WERI-Rb-1 (cell line): Measurements from ENCODE around the gene ATP2B2.

Experiments
- DNase-seq: peaks from one replicate; pipeline ENCODE4 v3.0.0-alpha.2; 2020
- H3K27ac ChIP-seq: fragments of 250-450 bp; sonication (Bioruptor Pico); 2 replicates; pipeline ENCODE4 v1.5.1; 2020; ENCODE audit warnings: mild to moderate bottlenecking, moderate library complexity
- H3K27me3 ChIP-seq: fragments of 250-450 bp; sonication (Bioruptor Pico); 2 replicates; pipeline ENCODE4 v1.5.1; 2021; ENCODE audit warnings: mild to moderate bottlenecking, low read depth, moderate library complexity; ENCODE audit not compliant: insufficient read depth, severe bottlenecking
- H3K36me3 ChIP-seq: fragments of 250-450 bp; sonication (Bioruptor Pico); 2 replicates; pipeline ENCODE4 v1.5.1; 2020; ENCODE audit warnings: mild to moderate bottlenecking, moderate library complexity
- H3K4me3 ChIP-seq: 2 replicates; pipeline ENCODE4 v1.5.1; 2011; ENCODE audit warnings: low read depth, mild to moderate bottlenecking, control low read depth, low read length
- H3K9me3 ChIP-seq: fragments of 250-450 bp; sonication (Bioruptor Pico); 2 replicates; pipeline ENCODE4 v1.5.1; 2021; ENCODE audit warnings: mild to moderate bottlenecking, moderate library complexity; ENCODE audit not compliant: severe bottlenecking
- CTCF ChIP-seq: IDR thresholded peaks from 2 replicates; pipeline ENCODE4 v1.5.1; 2011; ENCODE audit warnings: low read depth, mild to moderate bottlenecking, control low read depth, inconsistent platforms, low read length

The ATP2B2 gene

GRCh38 chr3:10321630-10322351 is 183.6 kb downstream of the ATP2B2 start:
- Histone ChIP-seq H3K27ac (no peak overlapping the region), H3K27me3 (no peaks in the 10 kb centered on the region), H3K9me3 (no peaks in the 10 kb centered on the region), H3K36me3 (peaks cover 23% of the 10 kb centered on the region), H3K4me3 (no peak overlapping the region)
- TF ChIP-seq CTCF = no peak
- no peak for DNase-seq

- Histone ChIP-seq H3K36me3 (peaks cover 35% of the 10 kb centered on the region), H3K4me3 (peak overlapping the region; percentile 73), H3K27ac (peak overlapping the region; percentile 75), H3K27me3 (no peaks in the 10 kb centered on the region), H3K9me3 (no peaks in the 10 kb centered on the region)
- DNase-seq = no peak
- TF ChIP-seq CTCF = no peak
Measured at GRCh38 chr3:10320320-10320677, 185.1 kb downstream of the ATP2B2 start.

- H3K4me3 ChIP-seq = peak overlapping the region; percentile 73
- H3K9me3 ChIP-seq = no peaks in the 10 kb centered on the region
- H3K27ac ChIP-seq = no peak overlapping the region
- no peaks in the 10 kb centered on the region for H3K27me3 ChIP-seq
- H3K36me3 ChIP-seq = peaks cover 39% of the 10 kb centered on the region
- no peak for DNase-seq
- no peak for TF ChIP-seq CTCF
Measured at GRCh38 chr3:10319804-10320203, 185.6 kb downstream of the ATP2B2 start.

GRCh38 chr3:10319251-10319650 is 186.1 kb downstream of the ATP2B2 start:
- no peak overlapping the region for H3K27ac ChIP-seq

GRCh38 chr3:10317961-10318350 is 187.4 kb downstream of the ATP2B2 start:
- H3K4me3 ChIP-seq = no peak overlapping the region
- H3K9me3 ChIP-seq = no peaks in the 10 kb centered on the region
- TF ChIP-seq CTCF = no peak
- H3K36me3 ChIP-seq = peaks cover 57% of the 10 kb centered on the region
- H3K27ac ChIP-seq = no peak overlapping the region
- no peaks in the 10 kb centered on the region for H3K27me3 ChIP-seq
- no peak for DNase-seq

More at GRCh38 chr3:10319251-10319650, 186.1 kb downstream of the ATP2B2 start:
- Histone ChIP-seq H3K36me3 (peaks cover 44% of the 10 kb centered on the region), H3K4me3 (no peak overlapping the region), H3K27me3 (no peaks in the 10 kb centered on the region), H3K9me3 (no peaks in the 10 kb centered on the region)
- no peak for DNase-seq
- no peak for TF ChIP-seq CTCF
